OCI-LY7 (cell line): Measurements from ENCODE around the gene FOXF1.

ENCODE experiments used
- CTCF ChIP-seq: fragments of 200-600 bp; sonication (generic); conservative IDR thresholded peaks from 2 replicates; pipeline ENCODE4 v1.5.1; 2014; ENCODE audit warnings: mild to moderate bottlenecking, antibody characterized with exemption, low read length, moderate library complexity, mixed read lengths
- EZH2phosphoT487 ChIP-seq: fragments of 200-600 bp; sonication (generic); IDR thresholded peaks from 2 replicates; pipeline ENCODE4 v1.6.1; 2018; ENCODE audit warnings: low read depth, borderline replicate concordance, mild to moderate bottlenecking, mixed run types, antibody characterized with exemption, low read length, moderate library complexity, mixed read lengths

- TF ChIP-seq CTCF: no peak
- TF ChIP-seq EZH2phosphoT487: no peak
Observed at GRCh38 chr16:86501989-86502855, 8.1 kb upstream of the FOXF1 start.
